ENCODE measurements around the gene PCGF5. TPM values are rescaled to one million over a fixed set of nuclear protein-coding genes. Genes with fewer than 3 reads are reported as not detected.
"Not testable (repeated sequence)": the region's sequence is repeated elsewhere in the genome, so short reads cannot be mapped to it uniquely, and the experiment has no call there.

The PCGF5 gene
- total and polyA plus RNA-seq, 9 donors, result 13.2 to 22.5 (median 17.5) TPM

- H3K9me3 ChIP-seq (replicated peaks; ENCODE audit: control insufficient read depth, low read depth, low read length), result peaks cover 7% of the 10 kb centered on the region
- WGBS (ENCODE audit: insufficient coverage), result 100% methylated on average over 1 of the region's 3 CpGs
- no peaks in the 10 kb centered on the region for H3K4me1 ChIP-seq (ENCODE audit: control insufficient read depth, insufficient read depth, low read length)
- no peaks in the 10 kb centered on the region for H3K27me3 ChIP-seq (ENCODE audit: control insufficient read depth, insufficient read depth, low read length)
- H3K27ac ChIP-seq (ENCODE audit: low read length), result no peak overlapping the region
- peaks cover 17% of the 10 kb centered on the region for H3K36me3 ChIP-seq (ENCODE audit: control insufficient read depth, insufficient read depth, low read length)
- no peak for DNase-seq
- no peak overlapping the region for H3K4me3 ChIP-seq (ENCODE audit: low read length)
These were observed 36.8 kb downstream of the PCGF5 start for GRCh38 chr10:91257310-91257709.

- H3K4me3 ChIP-seq (ENCODE audit: low read length); H3K9me3 ChIP-seq (replicated peaks; ENCODE audit: control insufficient read depth, low read depth, low read length); H3K36me3 ChIP-seq (ENCODE audit: control insufficient read depth, insufficient read depth, low read length); DNase-seq; H3K27ac ChIP-seq (ENCODE audit: low read length); H3K27me3 ChIP-seq (ENCODE audit: control insufficient read depth, insufficient read depth, low read length); H3K4me1 ChIP-seq (ENCODE audit: control insufficient read depth, insufficient read depth, low read length): not testable (repeated sequence)
- no CpG with 5 or more reads among the region's 3 CpGs for whole genome bisulfite sequencing (ENCODE audit: insufficient coverage)
These were observed 40.0 kb downstream of the PCGF5 start for GRCh38 chr10:91260417-91260816.

- no peak for DNase-seq
- H3K27me3 ChIP-seq (ENCODE audit: control insufficient read depth, insufficient read depth, low read length), result no peaks in the 10 kb centered on the region
- no peaks in the 10 kb centered on the region for H3K36me3 ChIP-seq (ENCODE audit: control insufficient read depth, insufficient read depth, low read length)
- no peaks in the 10 kb centered on the region for H3K4me1 ChIP-seq (ENCODE audit: control insufficient read depth, insufficient read depth, low read length)
- H3K4me3 ChIP-seq (ENCODE audit: low read length), result no peak overlapping the region
- H3K27ac ChIP-seq (ENCODE audit: low read length), result no peak overlapping the region
- no peaks in the 10 kb centered on the region for H3K9me3 ChIP-seq (replicated peaks; ENCODE audit: control insufficient read depth, low read depth, low read length)
- WGBS (ENCODE audit: insufficient coverage), result no CpG with 5 or more reads among the region's 1 CpG
These were observed 51.4 kb downstream of the PCGF5 start for GRCh38 chr10:91271886-91272285.

GRCh38 chr10:91284486-91285090 is 64.1 kb downstream of the PCGF5 start:
- no peak for DNase-seq
- Histone ChIP-seq H3K36me3 (ENCODE audit: control insufficient read depth, insufficient read depth, low read length) (no peaks in the 10 kb centered on the region), H3K27ac (ENCODE audit: low read length) (no peak overlapping the region), H3K4me1 (ENCODE audit: control insufficient read depth, insufficient read depth, low read length) (peaks cover 5% of the 10 kb centered on the region), H3K27me3 (ENCODE audit: control insufficient read depth, insufficient read depth, low read length) (no peaks in the 10 kb centered on the region), H3K4me3 (ENCODE audit: low read length) (no peak overlapping the region), H3K9me3 (replicated peaks; ENCODE audit: control insufficient read depth, low read depth, low read length) (no peaks in the 10 kb centered on the region)
- 42% methylated on average over 2 of the region's 6 CpGs for WGBS (ENCODE audit: insufficient coverage)

DNA sequence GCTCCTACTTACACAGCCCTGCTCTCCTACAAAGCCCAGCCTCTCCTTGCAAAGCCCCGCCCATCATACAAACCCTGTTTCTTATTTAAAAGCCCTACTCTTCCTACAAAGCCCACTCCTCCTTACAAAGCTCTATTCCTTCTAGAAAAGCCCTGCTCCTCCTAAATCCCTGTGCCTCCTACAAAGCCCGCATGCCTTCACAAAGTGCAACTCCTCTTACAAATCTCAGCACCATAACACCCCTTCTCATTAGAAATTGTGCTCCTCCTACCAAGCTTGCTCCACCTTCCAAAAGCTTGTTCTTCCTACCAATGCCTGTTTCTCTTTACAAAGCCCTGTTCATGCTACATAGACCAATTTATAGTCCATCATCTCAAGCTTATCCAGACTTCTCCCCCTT is 66.1 kb downstream of the PCGF5 start:
- Histone ChIP-seq H3K27me3 (ENCODE audit: control insufficient read depth, insufficient read depth, low read length) (no peaks in the 10 kb centered on the region), H3K9me3 (replicated peaks; ENCODE audit: control insufficient read depth, low read depth, low read length) (no peaks in the 10 kb centered on the region), H3K4me3 (ENCODE audit: low read length) (no peak overlapping the region), H3K36me3 (ENCODE audit: control insufficient read depth, insufficient read depth, low read length) (no peaks in the 10 kb centered on the region), H3K4me1 (ENCODE audit: control insufficient read depth, insufficient read depth, low read length) (peaks cover 5% of the 10 kb centered on the region), H3K27ac (ENCODE audit: low read length) (no peak overlapping the region)
- DNase-seq, result no peak
- WGBS (ENCODE audit: insufficient coverage), result 84% methylated on average over 2 of the region's 2 CpGs

GRCh38 chr10:91287276-91287675 is 66.8 kb downstream of the PCGF5 start:
- Histone ChIP-seq H3K4me1 (ENCODE audit: control insufficient read depth, insufficient read depth, low read length) (peaks cover 5% of the 10 kb centered on the region), H3K9me3 (replicated peaks; ENCODE audit: control insufficient read depth, low read depth, low read length) (no peaks in the 10 kb centered on the region), H3K27ac (ENCODE audit: low read length) (no peak overlapping the region), H3K27me3 (ENCODE audit: control insufficient read depth, insufficient read depth, low read length) (peaks cover 2% of the 10 kb centered on the region), H3K4me3 (ENCODE audit: low read length) (no peak overlapping the region), H3K36me3 (ENCODE audit: control insufficient read depth, insufficient read depth, low read length) (no peaks in the 10 kb centered on the region)
- peak; percentile 16 for DNase-seq
- WGBS (ENCODE audit: insufficient coverage), result no CpG with 5 or more reads among the region's 4 CpGs

GRCh38 chr10:91287912-91288311 is 67.4 kb downstream of the PCGF5 start:
- peaks cover 5% of the 10 kb centered on the region for H3K4me1 ChIP-seq (ENCODE audit: control insufficient read depth, insufficient read depth, low read length)
- no peak overlapping the region for H3K27ac ChIP-seq (ENCODE audit: low read length)
- peaks cover 2% of the 10 kb centered on the region for H3K27me3 ChIP-seq (ENCODE audit: control insufficient read depth, insufficient read depth, low read length)
- no CpG with 5 or more reads among the region's 4 CpGs for WGBS (ENCODE audit: insufficient coverage)
- no peaks in the 10 kb centered on the region for H3K36me3 ChIP-seq (ENCODE audit: control insufficient read depth, insufficient read depth, low read length)
- H3K4me3 ChIP-seq (ENCODE audit: low read length), result no peak overlapping the region
- DNase-seq, result no peak
- H3K9me3 ChIP-seq (replicated peaks; ENCODE audit: control insufficient read depth, low read depth, low read length), result no peaks in the 10 kb centered on the region

DNA sequence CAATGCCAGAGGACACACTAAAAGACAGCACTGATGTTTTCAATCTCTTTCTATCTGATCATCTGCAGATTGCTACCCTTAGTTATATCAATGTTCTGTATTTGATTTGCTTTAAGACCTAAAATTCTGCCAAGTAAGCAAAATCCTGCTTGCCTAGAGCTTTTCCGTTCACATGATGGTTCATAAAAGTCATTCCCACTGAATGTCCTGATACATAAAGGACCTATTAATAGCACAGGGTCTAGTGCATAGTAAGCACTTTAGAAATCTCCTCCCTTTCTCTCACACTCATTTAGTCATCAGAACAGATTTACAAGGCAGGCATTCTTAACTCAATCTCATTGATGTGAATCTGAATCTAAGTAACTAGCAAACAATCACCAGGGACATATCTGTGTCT is 68.8 kb downstream of the PCGF5 start:
- DNase-seq, result no peak
- H3K4me1 ChIP-seq (ENCODE audit: control insufficient read depth, insufficient read depth, low read length), result peaks cover 5% of the 10 kb centered on the region
- no peak overlapping the region for H3K4me3 ChIP-seq (ENCODE audit: low read length)
- WGBS (ENCODE audit: insufficient coverage), result no CpG with 5 or more reads among the region's 1 CpG
- no peak overlapping the region for H3K27ac ChIP-seq (ENCODE audit: low read length)
- no peaks in the 10 kb centered on the region for H3K9me3 ChIP-seq (replicated peaks; ENCODE audit: control insufficient read depth, low read depth, low read length)
- no peaks in the 10 kb centered on the region for H3K36me3 ChIP-seq (ENCODE audit: control insufficient read depth, insufficient read depth, low read length)
- H3K27me3 ChIP-seq (ENCODE audit: control insufficient read depth, insufficient read depth, low read length), result peaks cover 2% of the 10 kb centered on the region

DNA sequence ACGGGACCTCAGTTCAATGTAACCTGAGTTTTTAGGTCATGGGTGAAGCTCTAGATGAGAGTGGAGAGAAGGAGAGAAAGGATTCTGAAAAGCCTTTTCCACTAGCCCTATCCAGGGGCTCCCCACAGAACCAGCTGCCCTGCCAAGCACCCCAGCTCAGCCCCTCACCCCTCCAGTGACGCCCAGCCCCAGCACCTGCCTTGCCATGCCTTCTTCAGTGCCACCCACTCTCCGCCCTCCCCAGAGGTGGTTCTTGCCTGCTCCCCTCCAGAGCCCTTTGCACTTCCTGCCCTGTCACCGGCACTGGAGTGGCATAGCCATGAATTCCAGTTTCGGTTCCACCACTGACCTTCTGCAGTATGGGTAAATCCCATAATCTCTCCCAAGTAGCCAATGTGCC is 70.1 kb downstream of the PCGF5 start:
- no peaks in the 10 kb centered on the region for H3K36me3 ChIP-seq (ENCODE audit: control insufficient read depth, insufficient read depth, low read length)
- no peak for DNase-seq
- H3K9me3 ChIP-seq (replicated peaks; ENCODE audit: control insufficient read depth, low read depth, low read length), result no peaks in the 10 kb centered on the region
- WGBS (ENCODE audit: insufficient coverage), result 89% methylated on average over 5 of the region's 5 CpGs
- no peak overlapping the region for H3K4me3 ChIP-seq (ENCODE audit: low read length)
- H3K4me1 ChIP-seq (ENCODE audit: control insufficient read depth, insufficient read depth, low read length), result peaks cover 5% of the 10 kb centered on the region
- H3K27me3 ChIP-seq (ENCODE audit: control insufficient read depth, insufficient read depth, low read length), result peaks cover 2% of the 10 kb centered on the region
- H3K27ac ChIP-seq (ENCODE audit: low read length), result no peak overlapping the region

GRCh38 chr10:91294134-91294906 is 73.9 kb downstream of the PCGF5 start:
- no peaks in the 10 kb centered on the region for H3K9me3 ChIP-seq (replicated peaks; ENCODE audit: control insufficient read depth, low read depth, low read length)
- no peak overlapping the region for H3K4me3 ChIP-seq (ENCODE audit: low read length)
- no peak for DNase-seq
- H3K27me3 ChIP-seq (ENCODE audit: control insufficient read depth, insufficient read depth, low read length), result peaks cover 2% of the 10 kb centered on the region
- no CpG with 5 or more reads among the region's 3 CpGs for WGBS (ENCODE audit: insufficient coverage)
- no peak overlapping the region for H3K27ac ChIP-seq (ENCODE audit: low read length)
- peaks cover 7% of the 10 kb centered on the region for H3K4me1 ChIP-seq (ENCODE audit: control insufficient read depth, insufficient read depth, low read length)
- H3K36me3 ChIP-seq (ENCODE audit: control insufficient read depth, insufficient read depth, low read length), result no peaks in the 10 kb centered on the region

Data from muscle of leg (tissue), 11 donors.